GM06990 (cell line): ENCODE data around the gene TARBP2.

Experiments
- DNase-seq: peaks from one replicate; pipeline ENCODE4 v3.0.0-alpha.2; 2011; ENCODE audit not compliant: insufficient read length; ENCODE audit errors: extremely low read depth
- H3K27me3 ChIP-seq: replicated peaks from 2 replicates; pipeline ENCODE4 v1.6.0; 2011; ENCODE audit warnings: low read length; ENCODE audit not compliant: control insufficient read depth, insufficient read depth
- H3K36me3 ChIP-seq: 2 replicates; pipeline ENCODE4 v1.5.1; 2011; ENCODE audit warnings: low read length; ENCODE audit not compliant: control insufficient read depth, insufficient read depth
- H3K4me3 ChIP-seq: replicated peaks from 2 replicates; pipeline ENCODE4 v1.5.1; 2011; ENCODE audit warnings: low read depth, mild to moderate bottlenecking, control low read depth, low read length
- CTCF ChIP-seq: IDR thresholded peaks from 2 replicates; pipeline ENCODE4 v1.5.1; 2011; ENCODE audit warnings: low read length, control low read depth, mild to moderate bottlenecking, inconsistent platforms; ENCODE audit not compliant: insufficient read depth, poor library complexity, severe bottlenecking

Gene TARBP2

GRCh38 chr12:53454707-53455106 lies 46.4 kb upstream of the TARBP2 start:
- no peak for DNase-seq
- no peak for TF ChIP-seq CTCF
- no peak overlapping the region for H3K4me3 ChIP-seq
- no peaks in the 10 kb centered on the region for H3K27me3 ChIP-seq
- H3K36me3 ChIP-seq, result peaks cover 29% of the 10 kb centered on the region

- DNase-seq, result no peak
- peaks cover 43% of the 10 kb centered on the region for H3K36me3 ChIP-seq
- no peak overlapping the region for H3K4me3 ChIP-seq
- H3K27me3 ChIP-seq, result no peaks in the 10 kb centered on the region
- no peak for TF ChIP-seq CTCF
Observed at GRCh38 chr12:53456654-53457366, 44.3 kb upstream of the TARBP2 start.

GRCh38 chr12:53459097-53459496 lies 42.0 kb upstream of the TARBP2 start:
- no peak for DNase-seq
- Histone ChIP-seq H3K36me3 (peaks cover 54% of the 10 kb centered on the region), H3K4me3 (no peak overlapping the region), H3K27me3 (no peaks in the 10 kb centered on the region)
- no peak for TF ChIP-seq CTCF

- H3K36me3 ChIP-seq, result peaks cover 56% of the 10 kb centered on the region
Observed at GRCh38 chr12:53461059-53461458, 40.0 kb upstream of the TARBP2 start.

GRCh38 chr12:53461591-53461990 lies 39.5 kb upstream of the TARBP2 start:
- H3K36me3 ChIP-seq, result peaks cover 56% of the 10 kb centered on the region

More at GRCh38 chr12:53461059-53461458, 40.0 kb upstream of the TARBP2 start:
- H3K27me3 ChIP-seq, result no peaks in the 10 kb centered on the region
- DNase-seq, result no peak
- TF ChIP-seq CTCF, result no peak
- no peak overlapping the region for H3K4me3 ChIP-seq

More at GRCh38 chr12:53461591-53461990, 39.5 kb upstream of the TARBP2 start:
- no peaks in the 10 kb centered on the region for H3K27me3 ChIP-seq
- no peak for TF ChIP-seq CTCF
- H3K4me3 ChIP-seq, result no peak overlapping the region
- DNase-seq, result no peak
